HEK293T (cell line): ENCODE results near the gene ZNF236.

Experiments used
- ARNT ChIP-seq: fragments of 450-650 bp; IDR thresholded peaks from 2 replicates; pipeline ENCODE4 v1.6.1; 2017; ENCODE audit warnings: mild to moderate bottlenecking
- BHLHE40 ChIP-seq: fragments of 450-650 bp; IDR thresholded peaks from 2 replicates; pipeline ENCODE4 v1.6.1; 2016; ENCODE audit warnings: mild to moderate bottlenecking, moderate library complexity, borderline replicate concordance
- FOXA1 ChIP-seq: fragments of 450-650 bp; IDR thresholded peaks from 2 replicates; pipeline ENCODE4 v1.6.1; 2016; ENCODE audit warnings: mild to moderate bottlenecking
- FOXK2 ChIP-seq: fragments of 450-650 bp; IDR thresholded peaks from 2 replicates; pipeline ENCODE4 v1.6.1; 2016; ENCODE audit warnings: mild to moderate bottlenecking
- FOXM1 ChIP-seq: fragments of 450-650 bp; IDR thresholded peaks from 2 replicates; pipeline ENCODE4 v1.6.1; 2017; ENCODE audit warnings: mild to moderate bottlenecking, borderline replicate concordance
- HDGF ChIP-seq: fragments of 450-650 bp; IDR thresholded peaks from 2 replicates; pipeline ENCODE4 v1.6.1; 2017; ENCODE audit warnings: antibody characterized with exemption, borderline replicate concordance
- L3MBTL2 ChIP-seq: fragments of 450-650 bp; conservative IDR thresholded peaks from 2 replicates; pipeline ENCODE4 v1.6.1; 2016; ENCODE audit warnings: mild to moderate bottlenecking
- NFRKB ChIP-seq: fragments of 450-650 bp; IDR thresholded peaks from 2 replicates; pipeline ENCODE4 v1.6.1; 2016; ENCODE audit warnings: mild to moderate bottlenecking, moderate library complexity
- SP1 ChIP-seq: fragments of 450-650 bp; IDR thresholded peaks from 2 replicates; pipeline ENCODE4 v1.6.1; 2017
- SUZ12 ChIP-seq: fragments of 450-650 bp; IDR thresholded peaks from 2 replicates; pipeline ENCODE4 v1.6.1; 2016; ENCODE audit warnings: mild to moderate bottlenecking
- TARDBP ChIP-seq: fragments of 450-650 bp; IDR thresholded peaks from 2 replicates; pipeline ENCODE4 v1.6.1; 2016
- ZNF384 ChIP-seq: fragments of 450-650 bp; IDR thresholded peaks from 2 replicates; pipeline ENCODE4 v1.6.1; 2016

DNA sequence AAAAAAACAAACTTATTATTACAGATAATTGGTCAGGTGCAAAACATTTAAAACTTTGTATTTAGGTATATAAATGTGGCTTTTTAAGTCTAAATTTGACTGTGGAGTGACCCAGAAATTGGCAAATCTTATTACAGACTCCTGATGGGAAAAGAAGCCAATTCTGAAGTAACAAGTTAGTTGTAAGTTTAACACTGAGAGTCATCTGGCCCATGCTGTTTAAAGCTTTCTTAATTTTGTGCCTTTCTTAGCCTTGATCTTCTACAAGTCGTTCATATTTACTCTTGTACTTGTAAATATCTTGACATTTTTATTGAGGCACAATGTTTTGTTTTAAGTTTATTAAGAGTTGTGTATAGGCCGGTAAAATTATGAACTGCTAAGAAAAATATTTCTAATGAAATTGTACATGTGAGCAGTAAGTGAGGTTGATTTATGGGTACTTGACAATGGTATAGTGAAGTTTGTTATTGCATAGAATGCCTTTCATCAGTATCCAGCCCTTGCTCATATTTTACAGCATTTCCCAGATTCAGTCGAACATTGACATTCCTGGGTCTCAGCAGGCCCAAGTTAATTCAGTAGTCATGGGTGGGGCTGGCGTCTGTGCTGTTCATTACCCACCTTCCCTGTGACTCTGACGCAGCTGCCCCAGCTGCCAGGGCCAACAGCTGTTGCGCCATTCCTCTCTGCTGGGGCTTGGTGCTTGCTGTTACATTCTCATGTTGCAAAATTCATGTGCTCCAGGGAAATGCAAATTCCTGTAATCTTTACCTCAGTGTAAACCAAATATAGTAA is 121.4 kb downstream of the ZNF236 start:
- TF ChIP-seq BHLHE40 (no peak), SP1 (no peak), L3MBTL2 (no peak), HDGF (no peak), TARDBP (no peak), FOXA1 (no peak), SUZ12 (no peak), FOXM1 (no peak), FOXK2 (no peak), NFRKB (no peak), ZNF384 (no peak), ARNT (no peak)
